CD4-positive, alpha-beta T cell treated with Interleukin-15 for 4 hours (primary cell): ENCODE results near the gene WDR37.
"Not testable (repeated sequence)": the region's sequence is repeated elsewhere in the genome, so short reads cannot be mapped to it uniquely, and the experiment has no call there.

Experiments used
- DNase-seq: peaks from one replicate; pipeline ENCODE4 v3.0.0-alpha.2; 2020; ENCODE audit warnings: low spot score

Gene WDR37

DNA sequence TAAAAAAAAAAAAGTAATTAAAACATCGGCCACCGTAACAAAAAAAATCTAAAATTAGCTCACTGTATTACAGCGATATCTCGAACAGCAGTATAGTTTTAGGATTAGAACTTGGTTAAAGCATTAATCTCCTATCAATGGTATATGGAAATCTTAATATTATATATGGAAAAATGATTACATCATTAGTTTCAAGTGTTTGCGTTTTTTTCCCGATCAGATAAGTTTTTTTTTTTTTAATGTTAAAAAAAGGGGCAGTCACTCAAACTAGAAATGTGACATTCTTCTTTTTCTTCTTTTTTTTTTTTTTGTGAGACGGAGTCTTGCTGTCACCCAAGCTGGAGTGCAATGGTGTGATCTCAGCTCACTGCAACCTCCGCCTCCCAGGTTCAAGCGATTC, 14.7 kb upstream of the WDR37 start:
- no peak for DNase-seq

DNA sequence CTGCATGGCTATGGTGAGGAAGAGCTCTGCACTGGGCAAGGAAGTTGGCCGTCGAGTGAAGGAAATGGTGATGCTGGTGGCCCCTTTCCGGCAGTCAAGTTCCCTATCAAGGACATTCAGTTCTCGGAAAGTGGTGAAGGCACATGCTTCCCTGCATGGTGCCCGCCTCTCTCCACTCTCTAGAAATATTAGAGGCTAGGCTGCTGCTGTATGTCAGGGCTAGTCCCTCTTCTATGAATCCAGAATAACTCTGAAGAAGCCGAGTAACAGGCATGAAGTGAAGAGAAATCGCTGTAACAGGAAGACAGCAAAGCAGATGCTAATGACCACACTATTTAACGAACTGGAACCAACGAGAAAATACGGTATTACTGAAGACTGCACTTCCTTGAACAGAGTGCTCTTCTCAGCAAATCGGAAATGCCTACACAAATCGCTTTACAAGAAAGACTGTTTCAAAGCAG, 12.6 kb upstream of the WDR37 start:
- peak; percentile 55 for DNase-seq

DNA sequence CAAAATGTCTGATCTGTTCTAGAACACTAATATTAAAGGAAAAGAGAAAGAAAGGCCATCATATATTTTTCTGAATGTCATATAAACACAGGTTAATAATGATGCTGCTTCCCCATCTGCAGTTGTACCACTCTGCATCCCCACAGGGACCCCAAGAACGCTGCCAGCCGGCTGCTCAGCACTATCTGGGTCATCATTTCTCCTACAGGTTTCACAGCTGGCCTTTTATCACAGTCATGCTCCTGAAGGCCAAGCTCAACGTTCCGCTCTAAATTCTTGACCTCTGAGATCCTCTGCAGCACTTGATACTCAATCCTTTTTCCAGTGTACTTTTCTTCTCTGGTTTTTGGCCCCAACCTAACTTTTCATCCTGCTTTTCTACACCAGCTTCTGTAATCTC, 12.0 kb upstream of the WDR37 start:
- DNase-seq = no peak

DNA sequence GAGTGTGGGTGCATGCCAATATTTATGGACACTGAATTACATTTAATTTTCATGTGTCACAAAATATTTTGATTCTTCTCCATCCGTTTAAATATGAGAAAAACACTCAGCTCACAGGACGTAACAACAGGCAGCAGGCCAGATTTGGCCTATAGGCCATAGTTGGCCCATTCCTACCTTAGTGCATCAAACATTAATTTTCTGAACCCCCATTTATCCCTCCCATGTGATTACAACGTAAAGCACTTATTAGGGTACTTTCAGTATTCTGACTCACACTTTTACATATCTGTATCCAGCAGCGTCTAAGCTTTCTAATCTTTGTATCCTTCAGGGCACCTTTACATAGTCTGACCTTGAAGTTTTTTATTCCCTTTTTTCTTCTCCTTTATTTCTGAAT, 11.2 kb upstream of the WDR37 start:
- no peak for DNase-seq

DNA sequence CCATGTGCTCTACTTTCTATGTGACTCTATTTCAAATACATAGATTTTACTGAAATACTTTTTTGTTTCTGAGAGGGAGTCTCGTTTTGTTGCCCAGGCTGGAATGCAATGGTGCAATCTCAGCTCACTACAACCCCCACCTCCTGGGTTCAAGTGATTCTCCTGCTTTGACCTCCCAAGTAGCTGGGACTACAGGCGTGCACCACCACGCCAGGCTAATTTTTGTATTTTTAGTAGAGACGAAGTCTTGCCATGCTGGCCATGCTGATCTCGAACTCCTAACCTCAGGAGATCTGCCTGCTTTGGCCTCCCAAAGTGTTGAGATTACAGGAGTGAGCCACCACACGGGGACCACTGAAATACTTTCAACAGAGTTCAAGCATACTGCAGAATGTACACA, 10.8 kb upstream of the WDR37 start:
- DNase-seq = no peak

DNA sequence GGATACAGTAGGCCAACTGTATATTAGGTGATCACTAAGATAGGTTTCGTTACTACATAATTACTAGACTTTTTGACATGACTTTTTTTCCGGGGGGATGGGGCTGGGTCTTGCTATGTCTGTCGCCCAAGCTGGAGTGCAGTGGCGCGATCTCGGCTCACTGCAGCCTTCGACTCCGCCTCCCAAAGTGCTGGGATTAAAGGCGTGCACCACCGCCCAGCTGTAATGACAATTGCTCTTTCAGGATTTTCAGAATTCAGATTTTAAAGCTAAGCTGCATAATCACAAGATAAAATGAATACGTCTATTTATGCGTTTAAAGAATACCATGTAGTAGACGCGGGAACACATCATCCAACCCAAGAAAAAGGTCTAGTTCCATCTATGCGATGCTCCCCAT, 8.2 kb upstream of the WDR37 start:
- DNase-seq = no peak

DNA sequence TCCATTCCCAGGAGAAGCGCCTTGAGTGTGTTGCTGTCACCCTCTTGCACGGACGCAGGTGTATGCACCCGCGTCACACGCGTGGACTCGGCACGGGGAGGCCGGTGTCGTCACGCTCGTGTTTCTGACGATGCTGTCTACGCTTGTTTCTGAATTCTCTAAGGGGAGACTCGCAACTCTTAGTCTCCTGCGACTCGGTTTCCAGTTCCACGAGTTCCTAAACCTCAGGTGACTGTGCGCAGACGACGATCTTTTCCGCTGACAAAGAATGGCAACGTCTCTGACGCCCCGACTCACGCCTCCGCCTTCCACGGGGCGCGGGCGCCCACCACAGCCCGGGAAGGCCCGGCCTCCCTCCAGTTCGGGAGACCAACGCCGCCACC, 7.8 kb upstream of the WDR37 start:
- peak; percentile 49 for DNase-seq

DNA sequence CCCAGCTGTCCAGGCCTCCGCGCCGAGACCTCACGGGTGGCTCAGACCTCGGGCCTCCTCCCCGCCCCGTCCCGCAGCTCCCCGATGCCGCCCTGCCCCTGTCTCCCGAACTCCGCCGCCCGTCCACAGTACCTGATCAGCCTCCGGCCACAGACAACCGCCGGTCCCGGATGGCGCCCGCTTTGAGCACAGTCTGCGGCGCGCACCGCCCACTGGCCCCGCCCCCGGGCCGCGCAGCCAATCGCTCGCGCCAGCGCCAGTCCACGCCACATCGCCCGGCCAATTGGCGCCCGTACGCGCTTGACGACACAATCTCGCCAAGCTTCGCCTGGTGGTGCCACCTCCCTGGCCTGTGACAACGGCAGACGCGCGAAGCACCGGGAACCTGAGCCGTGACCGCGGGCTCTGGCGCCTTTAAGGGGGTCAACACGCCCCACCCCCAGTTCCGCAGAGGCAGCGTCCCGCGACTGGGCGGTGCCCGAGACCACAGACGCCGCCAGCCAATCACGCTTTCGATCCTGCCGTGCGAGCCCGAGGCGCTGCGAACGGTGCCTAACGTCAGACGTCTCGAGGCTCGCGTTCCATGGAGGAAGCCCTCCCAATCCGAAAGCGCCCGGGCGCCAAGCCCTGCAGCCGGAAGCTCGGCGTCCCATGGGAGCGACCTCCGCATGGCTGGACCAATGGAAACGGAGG, 7.3 kb upstream of the WDR37 start, which contains the start of gene IDI1:
IDI1 (minus strand) TSS at position 388 of the 693 bp plus-strand sequence; CDS start at position 272, 116 bp downstream.
- peak; percentile 96 for DNase-seq

DNA sequence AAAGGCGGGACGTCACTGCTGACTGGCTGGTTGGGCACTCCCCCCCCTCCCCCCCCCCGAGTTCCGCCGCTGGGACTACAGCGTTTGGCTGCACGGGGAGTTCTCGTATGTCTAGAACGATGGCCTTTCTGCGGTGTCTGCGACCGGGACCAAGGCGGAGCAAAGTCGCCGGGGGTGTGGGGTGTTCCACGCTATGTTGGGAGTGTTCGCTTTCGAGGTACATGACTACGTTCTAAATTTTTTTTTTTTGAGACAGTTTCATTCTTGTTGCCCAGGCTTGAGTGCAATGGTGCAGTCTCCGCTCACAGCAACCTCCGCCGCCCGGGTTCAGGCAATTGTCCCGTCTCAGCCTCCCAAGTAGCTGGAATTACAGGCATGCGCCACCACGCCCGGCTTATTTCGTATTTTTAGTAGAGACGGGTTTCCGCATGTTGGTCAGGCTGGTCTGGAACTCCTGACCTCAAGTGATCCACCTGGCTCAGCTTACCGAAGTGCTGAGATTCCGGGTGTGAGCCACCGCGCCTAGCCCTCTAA, 6.7 kb upstream of the WDR37 start:
- no peak for DNase-seq

DNA sequence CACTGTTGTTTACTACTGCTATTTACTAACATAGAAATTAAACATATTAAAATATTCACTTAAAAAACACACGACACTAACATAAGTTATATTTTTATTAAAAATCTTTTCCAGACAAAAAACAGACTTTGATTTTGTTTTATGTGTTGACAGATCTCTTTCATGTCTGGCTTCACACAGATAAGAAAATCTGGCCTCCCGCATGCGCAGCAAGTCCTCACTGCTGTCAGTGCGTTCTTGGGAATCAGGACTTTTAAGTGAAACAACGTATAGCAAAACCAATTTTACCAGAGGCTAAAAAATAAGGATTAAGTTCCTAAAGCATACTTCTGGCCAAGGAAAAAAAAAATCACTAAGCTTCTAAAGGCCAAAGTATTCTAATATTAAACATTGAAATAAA, 6.0 kb upstream of the WDR37 start:
- DNase-seq = no peak

DNA sequence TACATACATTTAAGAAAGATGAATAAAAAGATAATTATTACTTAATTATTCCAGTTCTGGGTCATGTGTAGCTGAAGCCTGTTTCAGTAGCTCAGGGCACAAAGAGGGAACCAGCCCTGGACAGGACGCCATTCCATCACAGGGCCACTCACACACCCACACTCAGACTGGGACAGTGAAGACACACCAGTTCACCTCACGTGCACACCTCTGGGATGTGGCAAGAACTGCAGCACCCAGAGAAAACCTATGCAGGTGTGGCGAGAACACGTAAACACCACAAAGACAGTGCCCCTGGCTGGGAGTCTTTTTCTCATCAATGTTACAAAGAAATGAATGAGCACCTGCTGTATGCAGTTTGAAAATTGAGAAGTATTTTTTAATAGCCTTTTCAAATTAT, 5.6 kb upstream of the WDR37 start:
- peak; percentile 46 for DNase-seq

DNA sequence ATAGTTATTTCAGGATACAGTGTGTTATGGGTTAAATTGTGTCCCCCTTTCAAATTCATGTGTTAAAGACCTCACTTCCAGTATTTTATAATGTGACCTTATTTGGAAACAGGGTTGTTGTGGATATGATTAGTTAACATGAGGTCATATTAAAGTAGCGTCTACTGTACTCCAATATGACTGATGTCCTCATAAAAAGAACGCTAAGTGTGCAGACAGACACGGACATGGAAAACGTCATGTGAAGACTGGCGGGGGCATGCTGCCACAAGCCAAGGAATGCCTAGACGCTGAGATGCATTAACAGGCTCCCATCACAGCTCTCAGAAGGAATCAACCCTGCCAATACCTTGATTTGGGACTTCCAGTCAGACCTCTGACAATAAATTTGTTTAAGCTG, 1.5 kb upstream of the WDR37 start:
- no peak for DNase-seq

DNA sequence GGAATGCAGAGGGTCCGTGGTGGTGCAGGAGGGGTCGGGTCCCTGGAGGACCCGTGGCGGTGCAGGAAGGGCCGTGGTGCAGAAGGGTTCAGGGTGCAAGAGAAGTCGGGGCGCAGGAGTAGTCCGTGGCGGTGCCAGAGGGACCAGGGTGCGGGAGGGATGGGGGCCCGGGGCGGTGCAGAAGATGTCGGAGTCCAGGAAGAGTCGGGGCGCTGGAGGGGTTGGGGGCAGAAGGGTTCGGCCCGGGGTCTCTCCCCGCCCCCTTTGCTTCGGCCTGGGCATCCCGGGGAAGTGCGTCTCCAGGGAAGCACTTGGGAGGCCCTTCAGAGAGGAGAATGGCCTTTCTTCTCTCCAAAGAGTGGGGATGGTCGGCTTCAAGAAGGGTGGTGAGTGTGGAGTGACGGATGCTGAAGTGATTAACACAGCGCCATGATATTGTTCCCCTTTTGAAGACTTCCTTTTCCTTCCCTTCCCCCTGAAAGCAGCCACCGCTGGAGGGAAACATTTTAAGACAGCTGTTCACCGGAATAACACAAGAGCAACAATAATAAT, 997 bp downstream of the WDR37 start:
- DNase-seq = no peak

DNA sequence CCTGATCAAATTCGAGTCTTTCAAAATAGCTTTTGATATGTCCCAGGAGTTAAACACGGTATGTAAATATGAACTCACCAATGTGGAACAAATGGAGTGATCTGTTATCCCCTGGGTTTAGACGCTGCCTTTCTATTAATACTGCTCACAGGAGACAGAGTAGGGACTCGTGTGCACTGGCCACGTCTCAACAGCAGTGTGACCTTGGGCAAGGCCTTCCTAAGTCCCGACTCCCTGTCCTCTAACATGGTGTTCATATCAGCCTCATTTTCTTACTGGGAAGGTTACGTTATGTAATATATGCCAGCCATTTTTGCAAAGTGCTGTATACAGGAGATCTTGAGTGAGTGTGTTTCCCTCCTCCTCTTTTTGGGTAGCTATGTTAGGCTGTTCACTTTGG, 1.8 kb downstream of the WDR37 start:
- DNase-seq = no peak

DNA sequence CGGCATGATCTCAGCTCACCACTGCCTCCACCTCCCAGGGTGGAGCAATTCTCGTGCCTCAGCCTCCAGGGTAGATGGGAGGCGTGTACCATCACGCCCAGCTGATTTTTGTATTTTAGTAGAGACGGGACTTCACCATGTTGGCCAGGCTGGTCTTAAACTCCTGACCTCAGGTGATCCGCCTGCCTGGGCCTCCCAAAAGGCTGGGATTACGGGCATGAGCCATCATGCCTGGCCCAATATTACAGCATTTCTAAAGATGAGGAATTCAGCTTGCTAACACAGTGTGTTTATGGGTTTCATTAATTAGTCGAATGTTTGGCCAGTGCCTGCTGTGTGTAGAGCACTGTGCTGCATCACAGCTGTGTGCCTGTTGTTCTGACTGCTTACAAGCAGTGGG, 3.7 kb downstream of the WDR37 start:
- no peak for DNase-seq

DNA sequence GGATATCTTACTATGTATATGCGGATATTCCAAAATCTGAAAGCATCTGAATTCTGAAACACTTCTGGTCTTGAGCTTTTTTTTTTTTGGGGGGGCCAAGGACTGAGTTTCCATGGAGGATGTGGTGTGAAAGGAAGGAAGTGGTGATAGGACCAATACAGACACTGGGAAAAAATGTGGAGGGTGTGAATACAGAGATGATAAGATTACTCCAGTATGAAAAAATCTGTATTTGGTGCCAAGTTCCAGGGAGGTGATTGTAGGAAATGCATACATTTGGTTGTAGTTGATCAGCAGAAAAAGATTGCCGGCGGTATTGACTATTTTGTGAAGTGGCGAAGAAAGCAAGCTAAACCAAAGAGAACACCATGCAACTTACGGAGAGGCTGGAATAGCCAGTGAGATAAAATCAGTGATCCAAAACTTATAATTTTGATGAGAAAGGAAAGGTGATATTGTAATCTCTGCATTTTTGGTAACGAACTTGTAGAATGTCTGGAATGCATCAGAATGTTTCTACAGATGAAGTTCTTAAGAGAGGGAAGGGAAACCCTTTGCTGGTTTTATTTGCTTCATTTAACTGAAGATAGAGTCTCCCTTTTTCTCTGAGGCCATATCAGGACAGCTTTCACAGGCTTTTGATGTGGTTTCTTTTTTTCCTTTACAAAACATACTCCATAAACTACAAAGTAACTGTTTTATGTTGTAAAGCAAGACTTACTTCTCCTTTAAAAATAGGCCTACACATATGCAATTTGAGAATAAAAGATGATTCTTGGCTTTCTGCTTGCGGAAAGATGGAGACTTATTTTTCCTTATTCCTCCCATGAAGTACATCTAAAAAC, 6.0 kb downstream of the WDR37 start:
- no peak for DNase-seq

DNA sequence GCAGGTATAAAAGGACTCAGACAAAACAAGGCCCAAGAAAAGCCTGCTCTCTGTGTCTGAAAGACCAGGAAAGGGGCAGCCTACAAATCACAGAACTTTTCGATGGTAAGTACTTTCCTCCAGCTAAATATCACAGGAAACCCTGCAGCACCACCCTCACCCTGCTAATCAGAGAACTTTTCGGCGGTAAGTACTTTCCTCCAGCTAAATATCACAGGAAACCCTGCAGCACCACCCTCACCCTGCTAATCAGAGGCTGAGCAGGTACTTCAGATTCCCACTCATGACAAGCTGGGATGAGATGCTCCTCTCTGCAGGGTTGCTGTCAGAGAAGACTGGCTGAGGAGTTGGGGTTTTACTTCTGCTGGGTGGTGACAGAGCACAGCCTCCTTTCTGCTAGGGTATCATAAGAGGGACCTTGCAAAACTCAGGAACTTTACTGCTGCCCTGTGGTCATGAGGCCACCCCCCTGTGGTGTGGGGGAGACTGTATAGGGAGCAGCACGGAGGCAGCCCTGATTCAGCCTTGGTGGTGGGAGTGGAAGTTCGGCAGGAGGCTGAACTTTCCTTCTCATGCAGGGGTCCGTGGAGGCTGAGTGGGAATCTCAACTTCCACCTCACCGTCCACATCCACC, 7.2 kb downstream of the WDR37 start:
- peak; percentile 49 for DNase-seq

DNA sequence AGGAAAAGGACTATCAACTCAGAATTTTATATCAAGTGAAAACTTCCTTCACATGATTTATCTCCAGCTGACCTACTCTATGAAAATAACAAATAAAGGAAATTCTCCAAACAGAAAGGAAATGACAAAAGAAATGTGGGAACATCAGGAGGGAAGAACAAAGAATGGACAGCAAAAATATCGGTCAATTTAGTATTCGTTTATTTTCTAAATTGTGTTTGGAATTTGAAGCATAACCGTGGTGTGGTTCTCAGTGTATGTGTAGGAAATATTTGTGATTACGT, 8.7 kb downstream of the WDR37 start:
- no peak for DNase-seq

DNA sequence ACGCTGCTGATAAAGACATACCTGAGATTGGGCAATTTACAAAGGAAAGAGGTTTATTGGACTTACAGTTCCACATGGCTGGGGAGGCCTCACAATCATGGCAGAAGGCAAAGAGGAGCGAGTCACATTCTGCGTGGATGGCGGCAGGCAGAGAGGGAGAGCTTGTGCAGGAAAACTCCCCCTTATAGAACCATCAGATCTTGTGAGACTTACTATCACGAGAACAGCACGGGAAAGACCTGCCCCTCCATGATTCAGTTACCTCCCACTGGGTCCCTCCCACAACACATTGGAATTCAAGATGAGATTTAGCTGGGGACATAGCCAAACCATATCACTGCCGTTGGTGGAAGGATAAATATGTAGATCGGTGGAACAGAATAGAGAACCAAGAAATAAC, 10.5 kb downstream of the WDR37 start:
- DNase-seq = not testable (repeated sequence)

DNA sequence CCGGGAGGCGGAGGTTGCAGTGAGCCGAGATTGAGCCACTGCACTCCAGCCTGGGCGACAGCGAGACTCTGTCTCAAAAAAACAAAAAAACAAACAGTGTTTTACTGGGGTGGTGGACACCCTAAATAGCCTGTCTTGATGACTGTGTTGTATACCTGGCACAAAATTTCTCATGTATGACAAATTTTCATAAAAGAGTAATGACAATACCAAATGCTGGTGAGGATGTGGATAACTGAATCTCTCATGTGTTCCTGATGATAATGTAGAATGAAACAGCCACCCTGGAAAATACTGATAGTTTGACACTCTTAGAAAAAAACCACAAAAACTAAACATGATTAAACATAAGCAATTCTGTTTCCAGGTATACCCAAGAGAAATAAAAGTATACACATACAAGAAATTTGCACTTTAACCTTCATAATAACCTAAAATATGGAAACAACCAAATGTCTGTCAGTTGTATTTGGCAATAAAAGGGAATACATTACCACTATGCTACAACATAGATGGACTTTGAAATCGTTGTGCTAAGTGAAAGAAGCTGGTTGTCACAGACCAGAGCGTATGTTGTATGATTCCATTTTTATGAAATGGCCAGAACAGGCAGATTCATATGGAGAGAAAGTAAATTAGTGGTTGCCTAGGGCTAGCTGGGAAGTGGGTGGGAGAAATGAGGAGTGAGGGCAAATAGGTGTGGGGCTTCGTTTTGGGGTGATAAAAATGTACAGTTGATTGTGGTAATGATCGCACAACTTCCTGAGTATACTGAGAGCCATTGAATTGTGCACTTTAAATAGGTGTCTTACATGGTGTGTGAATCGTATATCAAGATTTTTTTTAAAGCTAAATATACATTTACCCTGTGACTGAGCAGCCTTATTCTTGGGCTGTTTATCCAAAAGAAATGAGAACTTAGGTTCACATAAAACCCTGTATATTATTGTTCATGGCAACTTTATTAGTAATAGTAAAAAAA, 12.5 kb downstream of the WDR37 start:
- no peak for DNase-seq

DNA sequence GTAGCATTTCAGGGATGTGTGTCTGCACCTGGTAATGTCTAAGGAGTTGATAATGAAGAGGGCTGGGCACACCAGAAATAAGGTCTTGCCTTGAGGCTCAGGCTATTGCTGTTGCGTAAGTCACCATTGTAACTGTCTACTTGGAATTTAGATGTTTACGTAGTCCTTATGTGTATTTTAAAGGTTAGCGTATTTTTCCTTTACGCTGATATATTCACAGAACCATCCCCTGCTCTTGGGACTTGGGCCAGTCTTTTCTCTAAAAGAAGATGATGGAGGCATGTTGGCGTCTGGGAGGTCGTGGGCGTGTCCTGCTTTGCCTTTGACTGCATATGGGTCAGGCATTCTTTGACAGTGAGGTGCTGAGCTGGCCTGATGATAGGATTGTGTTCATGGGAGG, 14.7 kb downstream of the WDR37 start:
- no peak for DNase-seq
